ENCODE results near the gene LTA. TPM values are rescaled to one million over a fixed set of nuclear protein-coding genes. Genes with fewer than 3 reads are reported as not detected.

Gene LTA
- total RNA-seq, 2 experiments from 2014 or later = 0.98 to 4.1 TPM

DNA sequence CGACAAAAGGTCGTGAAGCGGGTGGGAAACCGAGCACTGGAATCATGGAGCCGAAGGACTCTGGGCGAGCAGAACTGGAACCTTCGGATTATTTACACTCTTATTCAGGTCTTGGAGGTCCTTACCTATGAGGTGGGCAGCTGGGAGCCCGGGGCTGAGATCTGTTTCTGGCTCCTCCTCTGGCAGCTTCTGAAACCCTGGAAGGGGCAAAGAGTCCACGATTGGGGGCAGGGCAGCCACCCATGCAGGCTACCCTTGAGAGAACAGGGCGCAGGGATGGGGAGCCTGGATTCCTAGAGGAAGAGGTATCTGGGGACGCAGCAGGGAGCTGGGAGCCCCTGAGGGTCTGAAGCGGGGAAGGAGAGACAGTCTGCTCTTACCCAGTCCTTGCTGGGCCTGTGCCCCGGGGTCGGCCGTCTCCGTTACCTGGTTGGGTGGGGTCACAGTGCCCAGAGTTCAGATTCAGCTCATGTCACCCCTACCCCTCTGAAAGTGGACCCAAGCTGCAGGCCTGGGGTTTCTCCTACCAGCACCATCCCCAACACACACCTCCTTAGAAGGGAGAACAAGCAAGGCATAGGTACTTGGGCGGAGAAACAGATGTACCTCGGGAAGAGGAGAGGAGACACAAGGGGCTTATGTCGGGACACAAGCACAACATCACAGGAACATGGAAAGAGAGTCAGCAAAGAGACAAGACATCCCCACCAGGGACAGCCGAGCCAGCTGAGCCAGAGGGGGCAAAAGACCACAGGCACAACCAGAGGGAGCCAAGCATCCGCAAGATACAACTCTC lies 9.5 kb downstream of the LTA start:
- Histone ChIP-seq H3K4me1 (ENCODE audit: insufficient read depth, low read length, poor library complexity, severe bottlenecking) (peaks cover 78% of the 10 kb centered on the region), H3K4me2 (ENCODE audit: low read length) (peak overlapping the region; percentile 88), H3K79me2 (ENCODE audit: insufficient read depth, low read depth, low read length) (peaks cover 11% of the 10 kb centered on the region; the same call in 1 of the 2 replicates), H3K9me2 (ENCODE audit: insufficient read depth, low read length) (no peaks in the 10 kb centered on the region), H3K36me3 (ENCODE audit: insufficient read depth, low read length) (peaks cover 13% of the 10 kb centered on the region; the same call in 1 of the 2 replicates), H2AFZ (ENCODE audit: low read length) (peak overlapping the region; percentile 12; the same call in 1 of the 2 replicates), H3K27ac (ENCODE audit: low read depth, low read length, poor library complexity, severe bottlenecking) (peak overlapping the region; percentile 86), H3K4me3 (ENCODE audit: low read depth, low read length, poor library complexity, severe bottlenecking) (peak overlapping the region; percentile 87), H4K20me1 (ENCODE audit: insufficient read depth, low read length) (no peaks in the 10 kb centered on the region), H3K9me3 (ENCODE audit: low read length) (no peaks in the 10 kb centered on the region)
- no peak for DNase-seq (ENCODE audit: low spot score)
- no peak for TF ChIP-seq EZH2phosphoT487 (IDR thresholded peaks at IDR 0.05; ENCODE audit: borderline replicate concordance, low read depth, low read length)
- no peak for TF ChIP-seq CTCF (conservative IDR thresholded peaks at IDR 0.05; ENCODE audit: low read length)
- intact Hi-C loops (cut with micrococcal nuclease; ENCODE audit: unreplicated experiment) = loop anchor here (1.0 to 10.0 kb wide), 4 partner anchors 16 to 177 kb away; partner anchors contain the start of genes MICA and NFKBIL1
- CTCF ChIA-PET (ENCODE audit: unreplicated experiment) = interaction anchor here (0.6 to 4.4 kb wide), 5 partner anchors 11 to 25 kb away, joined by 3 to 27 read pairs (median 3); partner anchors contain the start of gene NCR3
- POLR2A ChIA-PET = interaction anchor here (0.5 to 6.0 kb wide), 7 partner anchors 11 to 71 kb away, joined by 3 to 49 read pairs (median 5); partner anchors contain the start of genes BAG6, NCR3 and NFKBIL1
- TSS peak; percentile 93 for BruUV-seq (replicated peaks)

DNA sequence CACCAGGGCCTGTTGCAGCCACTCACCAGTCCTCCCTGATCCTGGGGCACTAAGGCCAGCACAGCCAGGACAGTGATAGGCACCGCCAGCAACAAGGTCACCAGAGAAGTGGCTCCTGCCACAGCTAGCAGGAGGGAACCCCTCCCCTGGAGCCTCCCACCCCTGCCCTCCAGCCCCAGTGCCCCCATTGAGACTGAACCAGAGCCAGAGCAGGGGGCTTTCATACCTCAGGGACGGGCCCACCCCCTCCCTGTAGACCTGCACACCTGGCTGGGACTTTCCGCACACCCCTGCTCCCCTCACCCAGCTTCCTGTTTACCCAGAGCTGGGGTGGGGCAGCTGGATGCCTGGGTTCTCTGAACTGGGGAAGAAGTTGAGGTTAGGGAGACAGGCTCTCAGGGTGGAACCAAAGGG lies 10.1 kb downstream of the LTA start, which contains the start of gene LTB:
LTB (minus strand) TSS at position 195 of the 414 bp plus-strand sequence; CDS start at position 188, 7 bp downstream.
- Histone ChIP-seq H3K79me2 (ENCODE audit: insufficient read depth, low read depth, low read length) (peaks cover 11% of the 10 kb centered on the region; the same call in 1 of the 2 replicates), H2AFZ (ENCODE audit: low read length) (peak within 1 kb of the TSS; percentile 12; the same call in 1 of the 2 replicates), H3K4me3 (ENCODE audit: low read depth, low read length, poor library complexity, severe bottlenecking) (peak within 1 kb of the TSS; percentile 87), H3K4me2 (ENCODE audit: low read length) (peak within 1 kb of the TSS; percentile 88), H3K9me2 (ENCODE audit: insufficient read depth, low read length) (no peaks in the 10 kb centered on the region), H3K36me3 (ENCODE audit: insufficient read depth, low read length) (peaks cover 12% of the 10 kb centered on the region; the same call in 1 of the 2 replicates), H3K27ac (ENCODE audit: low read depth, low read length, poor library complexity, severe bottlenecking) (peak within 1 kb of the TSS; percentile 86), H3K4me1 (ENCODE audit: insufficient read depth, low read length, poor library complexity, severe bottlenecking) (peaks cover 78% of the 10 kb centered on the region), H4K20me1 (ENCODE audit: insufficient read depth, low read length) (no peaks in the 10 kb centered on the region), H3K9me3 (ENCODE audit: low read length) (no peaks in the 10 kb centered on the region)
- DNase-seq (ENCODE audit: low spot score) = peak; percentile 87
- POLR2A ChIA-PET = interaction anchor here (0.6 to 6.0 kb wide), 9 partner anchors 8 to 71 kb away, joined by 3 to 49 read pairs (median 5); partner anchors contain the start of genes BAG6, NCR3 and NFKBIL1
- CTCF ChIA-PET (ENCODE audit: unreplicated experiment) = interaction anchor here (0.6 to 4.4 kb wide), 5 partner anchors 7 to 34 kb away, joined by 3 to 27 read pairs (median 3); partner anchors contain the start of gene TNF
- BruUV-seq (replicated peaks) = no TSS peak
- intact Hi-C loops (cut with micrococcal nuclease; ENCODE audit: unreplicated experiment) = loop anchor here (10.0 kb wide), 1 partner anchor 177 kb away; the partner anchor contains the start of gene MICA
- TF ChIP-seq EZH2phosphoT487 (IDR thresholded peaks at IDR 0.05; ENCODE audit: borderline replicate concordance, low read depth, low read length) (no peak), CTCF (conservative IDR thresholded peaks at IDR 0.05; ENCODE audit: low read length) (no peak)
